ENCODE results near the gene FAM107A.

Gene FAM107A

GRCh38 chr3:58573640-58574039, 3.6 kb downstream of the FAM107A start:
- H3K4me3 ChIP-seq (ENCODE audit: low read depth, low read length) = no peak overlapping the region
- ChIA-PET POLR2A (no interaction called here), CTCF (interaction anchor here (0.7 to 24.4 kb wide), 5 partner anchors 5 to 158 kb away, joined by 3 to 646 read pairs (median 12); no protein-coding TSS in a partner anchor)
- no peak for TF ChIP-seq CTCF (IDR thresholded peaks at IDR 0.05; ENCODE audit: insufficient read depth, low read length, missing control alignments)
- no peak for DNase-seq (ENCODE audit: low read depth, low spot score)

GRCh38 chr3:58572634-58573230, 4.5 kb downstream of the FAM107A start:
- no peak for TF ChIP-seq CTCF (IDR thresholded peaks at IDR 0.05; ENCODE audit: insufficient read depth, low read length, missing control alignments)
- no peak overlapping the region for H3K4me3 ChIP-seq (ENCODE audit: low read depth, low read length)
- ChIA-PET POLR2A (no interaction called here), CTCF (interaction anchor here (1.3 to 24.4 kb wide), 5 partner anchors 4 to 61 kb away, joined by 4 to 646 read pairs (median 160); partner anchors contain the start of gene FAM107A)
- no peak for DNase-seq (ENCODE audit: low read depth, low spot score)

DNA sequence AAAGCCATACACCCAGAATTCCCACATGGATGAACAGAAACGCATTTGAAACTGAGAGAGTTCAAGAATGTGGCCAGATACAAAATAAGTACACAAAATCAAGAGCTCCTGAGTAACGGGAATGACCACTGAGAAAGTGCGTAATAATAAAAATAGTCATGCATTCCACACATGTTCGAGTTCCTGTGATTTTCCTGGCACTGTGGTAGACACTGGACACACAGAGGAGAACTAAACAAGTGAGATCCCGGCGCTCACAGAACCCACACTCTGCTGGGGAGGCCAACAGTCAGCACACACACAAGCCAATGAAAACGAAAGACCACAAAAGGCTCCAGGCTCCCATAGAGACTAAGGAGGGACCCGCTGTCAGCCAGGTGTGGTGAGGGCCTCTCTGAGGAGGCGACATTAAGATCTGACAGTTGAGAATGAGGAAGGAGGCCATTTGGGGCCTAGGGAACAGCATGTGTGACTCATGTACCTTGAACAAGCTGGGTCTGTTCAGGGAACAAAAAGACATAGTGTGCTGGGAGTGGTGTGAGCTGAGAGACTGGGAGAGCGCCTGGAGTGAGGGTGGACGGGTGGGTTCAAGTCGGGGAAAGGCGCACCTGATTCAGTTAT, 5.1 kb downstream of the FAM107A start:
- ChIA-PET CTCF (interaction anchor here (1.3 to 24.4 kb wide), 5 partner anchors 4 to 62 kb away, joined by 4 to 646 read pairs (median 160); partner anchors contain the start of gene FAM107A), POLR2A (no interaction called here)
- DNase-seq (ENCODE audit: low read depth, low spot score) = no peak
- H3K4me3 ChIP-seq (ENCODE audit: low read depth, low read length) = no peak overlapping the region
- no peak for TF ChIP-seq CTCF (IDR thresholded peaks at IDR 0.05; ENCODE audit: insufficient read depth, low read length, missing control alignments)

DNA sequence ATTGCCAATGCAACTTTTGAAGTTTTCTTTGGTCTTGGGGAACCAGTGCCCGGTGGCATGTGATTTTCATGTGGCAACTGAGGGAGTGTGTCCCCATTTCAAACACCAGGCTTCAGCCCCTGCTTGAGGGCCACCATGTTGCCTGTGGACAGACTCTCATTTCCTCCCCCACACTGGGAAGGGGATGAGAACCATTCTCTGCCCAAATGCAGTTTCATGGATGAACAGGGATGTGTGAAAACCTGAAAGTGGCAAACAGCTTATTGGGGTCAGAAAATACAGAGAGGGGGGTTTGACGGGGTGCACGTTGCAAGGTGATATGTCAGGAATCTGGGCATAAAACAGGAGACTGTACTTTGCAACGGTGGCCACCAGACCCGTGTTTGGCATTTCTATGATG, 6.3 kb downstream of the FAM107A start:
- CTCF ChIA-PET = interaction anchor here (0.9 to 24.4 kb wide), 10 partner anchors 8 to 88 kb away, joined by 3 to 646 read pairs (median 9); partner anchors contain the start of gene FAM107A
- no peak overlapping the region for H3K4me3 ChIP-seq (ENCODE audit: low read depth, low read length)
- TF ChIP-seq CTCF (IDR thresholded peaks at IDR 0.05; ENCODE audit: insufficient read depth, low read length, missing control alignments) = no peak
- POLR2A ChIA-PET = no interaction called here
- DNase-seq (ENCODE audit: low read depth, low spot score) = no peak

DNA sequence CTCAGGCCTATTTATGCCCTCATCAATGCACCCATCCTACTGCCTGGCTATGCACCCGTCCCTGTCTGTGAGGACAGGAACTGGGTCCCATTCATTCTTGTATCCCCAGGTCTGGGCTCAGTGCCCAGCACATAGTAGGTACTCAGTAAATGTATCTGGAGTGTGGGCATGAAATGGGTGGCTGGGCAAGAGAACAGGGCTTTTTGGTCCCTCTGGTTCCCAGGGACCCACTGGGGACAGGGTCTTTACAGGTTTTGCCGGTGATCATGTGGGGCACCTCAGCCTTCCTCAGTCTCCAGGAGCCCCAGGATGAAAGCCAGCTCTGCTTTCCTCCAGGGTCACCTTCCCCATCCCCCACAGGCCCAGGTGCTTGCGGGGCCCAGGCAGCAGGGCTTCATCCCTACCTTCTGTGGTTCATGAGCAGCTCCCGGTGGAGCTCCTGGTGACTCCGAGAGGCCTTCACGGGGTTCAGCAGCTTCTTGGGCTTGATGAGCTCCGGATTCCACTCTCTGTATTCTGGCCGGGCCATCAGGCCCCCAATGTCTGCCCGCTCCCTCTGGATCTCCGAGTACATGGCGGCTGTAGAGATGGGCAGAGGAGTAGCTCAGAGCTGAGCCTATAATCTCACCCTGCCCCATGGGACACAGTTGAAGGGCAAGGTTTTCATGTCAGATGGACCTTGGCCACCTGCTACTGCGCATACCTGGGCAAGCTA, 7.7 kb downstream of the FAM107A start:
- TF ChIP-seq CTCF (IDR thresholded peaks at IDR 0.05; ENCODE audit: insufficient read depth, low read length, missing control alignments) = no peak
- no peak for DNase-seq (ENCODE audit: low read depth, low spot score)
- CTCF ChIA-PET = interaction anchor here (0.7 to 24.4 kb wide), 25 partner anchors 9 to 484 kb away, joined by 3 to 646 read pairs (median 5); partner anchors contain the start of gene FAM107A
- POLR2A ChIA-PET = no interaction called here
- H3K4me3 ChIP-seq (ENCODE audit: low read depth, low read length) = no peak overlapping the region
